K562 (cell line): ENCODE measurements around the gene ATRNL1.

Source experiments
- CBX3 ChIP-seq, 2 experiments: IDR thresholded peaks; 1 replicate in 1 of 2; 2 replicates in 1 of 2; pipeline ENCODE4 v1.6.1; 2012; ENCODE audit warnings: inconsistent platforms in 2 of 2, low read length in 2 of 2, borderline replicate concordance in 1 of 2, control low read depth in 1 of 2
- POLR2AphosphoS5 ChIP-seq: IDR thresholded peaks from 2 replicates; pipeline ENCODE4 v1.6.1; 2011; ENCODE audit warnings: mild to moderate bottlenecking, low read depth, low read length, moderate library complexity; ENCODE audit not compliant: control insufficient read depth, insufficient read depth
- TEAD1 ChIP-seq, 2 experiments: fragments of 450-650 bp in 1 of 2; sonication (generic) in 1 of 2; formaldehyde crosslinking; IDR thresholded peaks; 2 replicates each; pipeline versions ENCODE4 v1.4.0 to v1.8.0; 2020 to 2022; ENCODE audit warnings: mild to moderate bottlenecking in 2 of 2, missing genetic modification reagents in 1 of 2
- TF ChIP-seq, protein P1 (sequence below): sonication (generic); formaldehyde crosslinking; IDR thresholded peaks from 2 replicates; pipeline ENCODE4 v1.8.1; 2022; ENCODE audit warnings: missing genetic modification reagents

DNA sequence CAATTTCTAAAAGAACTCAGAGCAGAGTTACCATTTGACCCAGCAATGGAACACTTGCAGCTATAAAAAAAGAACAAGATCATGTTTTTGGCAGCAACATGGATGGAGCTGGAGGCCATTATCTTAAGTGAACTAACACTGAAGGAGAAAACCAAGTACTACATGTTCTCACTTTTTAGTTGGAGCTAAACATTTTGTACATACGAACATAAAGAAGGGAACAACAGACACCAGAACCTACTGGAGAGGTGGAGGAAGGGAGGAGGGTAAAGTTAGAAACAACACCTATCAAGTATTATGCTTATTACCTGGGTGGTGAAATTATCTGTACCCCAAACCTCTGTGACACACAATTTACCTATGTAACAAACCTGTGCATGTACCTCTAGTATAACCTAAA is 329.5 kb downstream of the ATRNL1 start:
- TF ChIP-seq CBX3 (IDR thresholded peaks at IDR 0.05; ENCODE audit: borderline replicate concordance in 1 of 2, low read length in 2 of 2) = no peak
- TF ChIP-seq, protein P1, sequence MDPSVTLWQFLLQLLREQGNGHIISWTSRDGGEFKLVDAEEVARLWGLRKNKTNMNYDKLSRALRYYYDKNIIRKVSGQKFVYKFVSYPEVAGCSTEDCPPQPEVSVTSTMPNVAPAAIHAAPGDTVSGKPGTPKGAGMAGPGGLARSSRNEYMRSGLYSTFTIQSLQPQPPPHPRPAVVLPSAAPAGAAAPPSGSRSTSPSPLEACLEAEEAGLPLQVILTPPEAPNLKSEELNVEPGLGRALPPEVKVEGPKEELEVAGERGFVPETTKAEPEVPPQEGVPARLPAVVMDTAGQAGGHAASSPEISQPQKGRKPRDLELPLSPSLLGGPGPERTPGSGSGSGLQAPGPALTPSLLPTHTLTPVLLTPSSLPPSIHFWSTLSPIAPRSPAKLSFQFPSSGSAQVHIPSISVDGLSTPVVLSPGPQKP (CRISPR knock-in tag) = no peak
- TF ChIP-seq POLR2AphosphoS5 = no peak
- no peak for TF ChIP-seq TEAD1 (CRISPR knock-in tag; IDR thresholded peaks at IDR 0.05)
